ENCODE measurements around the gene C10orf71.

The C10orf71 gene

GRCh38 chr10:49264177-49264677, 34.7 kb upstream of the C10orf71 start:
- no peak for DNase-seq (ENCODE audit: low spot score)
- in situ Hi-C loops (cut with MboI; ENCODE audit: low pct_unique_long_range_greater_than_20kb, low sequenced_read_pairs, unreplicated experiment): no loop called here
- TF ChIP-seq CTCF (IDR thresholded peaks at IDR 0.05; ENCODE audit: extremely low read depth, insufficient read depth, missing control alignments): no peak

DNA sequence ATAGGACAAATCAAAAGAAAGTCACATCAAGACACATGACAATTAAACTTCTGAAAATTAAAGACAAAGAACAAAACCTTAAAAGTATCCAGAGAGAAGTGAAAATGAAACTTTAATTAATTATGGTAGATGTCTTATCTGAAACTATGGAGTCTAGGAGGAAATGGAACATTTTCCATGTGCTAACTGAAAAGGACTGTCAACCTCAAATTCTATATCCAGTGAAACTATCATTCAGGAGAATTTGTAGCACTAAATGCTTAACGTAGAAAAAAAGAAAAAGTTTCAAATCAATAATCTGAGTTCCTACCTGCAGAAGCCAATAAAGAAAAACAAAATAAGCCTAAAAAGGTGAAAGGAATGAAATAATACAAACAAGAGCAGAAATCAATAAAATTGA, 33.1 kb upstream of the C10orf71 start:
- DNase-seq (ENCODE audit: low spot score): no peak
- TF ChIP-seq CTCF (IDR thresholded peaks at IDR 0.05; ENCODE audit: extremely low read depth, insufficient read depth, missing control alignments): no peak
- in situ Hi-C loops (cut with MboI; ENCODE audit: low pct_unique_long_range_greater_than_20kb, low sequenced_read_pairs, unreplicated experiment): no loop called here

- peak; percentile 19 for TF ChIP-seq CTCF (IDR thresholded peaks at IDR 0.05; ENCODE audit: extremely low read depth, insufficient read depth, missing control alignments)
- DNase-seq (ENCODE audit: low spot score): no peak
- in situ Hi-C loops (cut with MboI; ENCODE audit: low pct_unique_long_range_greater_than_20kb, low sequenced_read_pairs, unreplicated experiment): no loop called here
Observed at GRCh38 chr10:49268185-49268584, 30.8 kb upstream of the C10orf71 start.

- in situ Hi-C loops (cut with MboI; ENCODE audit: low pct_unique_long_range_greater_than_20kb, low sequenced_read_pairs, unreplicated experiment): no loop called here
- DNase-seq (ENCODE audit: low spot score): no peak
- TF ChIP-seq CTCF (IDR thresholded peaks at IDR 0.05; ENCODE audit: extremely low read depth, insufficient read depth, missing control alignments): no peak
Observed at GRCh38 chr10:49269523-49269922, 29.4 kb upstream of the C10orf71 start.

DNA sequence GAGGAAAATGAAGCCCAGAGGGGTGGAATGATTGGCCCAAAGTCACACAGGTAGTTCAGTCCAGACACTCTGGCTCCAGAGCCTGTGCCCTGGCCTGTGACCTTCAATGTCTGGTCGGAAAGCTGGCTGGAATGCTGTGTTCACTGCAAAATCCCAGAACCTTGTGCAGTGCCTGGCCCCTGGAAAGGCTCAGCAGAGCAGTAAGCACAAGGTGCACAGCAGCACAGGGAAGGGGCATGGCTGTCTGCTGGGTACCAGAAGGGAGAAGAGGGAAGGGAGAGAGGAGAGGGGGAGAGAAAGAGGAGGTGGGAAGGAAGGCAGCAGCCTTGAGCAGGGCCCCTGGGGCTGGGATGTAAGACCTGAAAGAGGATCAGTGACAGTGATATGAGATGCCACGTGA, 28.4 kb upstream of the C10orf71 start:
- no peak for DNase-seq (ENCODE audit: low spot score)
- in situ Hi-C loops (cut with MboI; ENCODE audit: low pct_unique_long_range_greater_than_20kb, low sequenced_read_pairs, unreplicated experiment): no loop called here
- TF ChIP-seq CTCF (IDR thresholded peaks at IDR 0.05; ENCODE audit: extremely low read depth, insufficient read depth, missing control alignments): no peak

DNA sequence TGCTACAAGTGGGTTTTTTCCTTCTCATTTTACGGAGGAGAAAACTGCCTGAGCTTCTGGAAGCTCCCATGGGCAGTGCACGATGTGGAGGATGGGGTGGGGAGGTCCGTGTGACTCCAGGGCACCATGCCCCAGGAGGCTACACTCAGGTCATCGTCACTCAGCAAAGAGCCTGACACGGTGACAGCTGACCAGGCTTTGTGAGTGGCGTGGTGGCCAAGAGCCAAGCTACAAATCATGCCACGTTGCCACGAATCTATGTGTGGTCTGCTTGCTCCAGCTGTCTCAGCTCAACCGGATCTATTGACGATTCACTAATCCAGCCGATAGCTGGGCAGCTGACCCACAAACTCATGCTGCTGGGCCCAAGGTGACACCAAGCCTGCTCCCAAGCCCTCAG, 27.6 kb upstream of the C10orf71 start:
- in situ Hi-C loops (cut with MboI; ENCODE audit: low pct_unique_long_range_greater_than_20kb, low sequenced_read_pairs, unreplicated experiment): no loop called here

More for the DNA sequence above, 27.6 kb upstream of the C10orf71 start:
- no peak for TF ChIP-seq CTCF (IDR thresholded peaks at IDR 0.05; ENCODE audit: extremely low read depth, insufficient read depth, missing control alignments)
- no peak for DNase-seq (ENCODE audit: low spot score)

Measured in GM13977 (cell line).